NCI-H146 (cell line): ENCODE data around the gene CARS2.
A peak's percentile ranks its signal among the peaks of the same experiment; 100 is the strongest.
"Not testable (repeated sequence)": the region's sequence is repeated elsewhere in the genome, so short reads cannot be mapped to it uniquely, and the experiment has no call there.

Source experiments
- DNase-seq: peaks from one replicate; lab custom pipeline; 2025; lab: John Stamatoyannopoulos, UW

CARS2 gene, protein sequence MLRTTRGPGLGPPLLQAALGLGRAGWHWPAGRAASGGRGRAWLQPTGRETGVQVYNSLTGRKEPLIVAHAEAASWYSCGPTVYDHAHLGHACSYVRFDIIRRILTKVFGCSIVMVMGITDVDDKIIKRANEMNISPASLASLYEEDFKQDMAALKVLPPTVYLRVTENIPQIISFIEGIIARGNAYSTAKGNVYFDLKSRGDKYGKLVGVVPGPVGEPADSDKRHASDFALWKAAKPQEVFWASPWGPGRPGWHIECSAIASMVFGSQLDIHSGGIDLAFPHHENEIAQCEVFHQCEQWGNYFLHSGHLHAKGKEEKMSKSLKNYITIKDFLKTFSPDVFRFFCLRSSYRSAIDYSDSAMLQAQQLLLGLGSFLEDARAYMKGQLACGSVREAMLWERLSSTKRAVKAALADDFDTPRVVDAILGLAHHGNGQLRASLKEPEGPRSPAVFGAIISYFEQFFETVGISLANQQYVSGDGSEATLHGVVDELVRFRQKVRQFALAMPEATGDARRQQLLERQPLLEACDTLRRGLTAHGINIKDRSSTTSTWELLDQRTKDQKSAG

DNA sequence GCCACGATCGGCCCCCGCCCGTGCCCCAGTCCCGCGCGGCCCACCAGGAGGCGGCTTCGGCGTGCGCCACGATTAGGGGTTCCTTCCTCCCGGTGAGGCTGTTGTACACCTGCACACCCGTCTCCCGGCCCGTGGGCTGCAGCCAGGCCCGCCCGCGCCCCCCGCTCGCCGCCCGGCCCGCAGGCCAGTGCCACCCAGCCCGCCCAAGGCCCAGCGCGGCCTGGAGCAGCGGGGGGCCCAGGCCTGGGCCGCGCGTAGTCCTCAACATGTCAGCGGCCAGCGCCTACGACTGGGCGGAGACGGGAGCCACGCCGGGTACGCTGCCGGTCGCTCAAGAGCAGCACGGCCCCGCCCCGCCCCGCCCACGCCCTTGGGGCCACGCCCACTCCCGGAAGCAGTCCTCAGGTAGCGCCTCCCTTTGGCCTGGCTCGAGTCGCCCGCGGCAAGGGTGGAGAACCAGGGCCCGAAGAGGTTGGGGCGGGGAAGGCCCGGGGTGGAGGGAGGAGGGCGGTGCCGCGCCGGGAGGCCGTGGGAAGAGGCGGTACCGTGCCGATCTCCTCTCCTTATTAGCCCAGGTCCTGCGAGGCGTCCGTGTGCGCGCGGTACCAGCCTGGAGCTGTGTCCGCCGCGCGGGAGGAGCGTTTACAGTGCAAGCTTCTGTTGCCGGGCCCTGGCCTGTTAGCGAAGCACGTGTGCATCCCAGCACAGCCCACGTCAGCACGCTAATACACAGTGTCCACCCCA is at the start of gene CARS2:
Gene CARS2 (minus strand): TSS at position 291 of the 744 bp plus-strand sequence. CDS start 23 bp downstream, at position 268.
- peak; percentile 99 for DNase-seq

DNA sequence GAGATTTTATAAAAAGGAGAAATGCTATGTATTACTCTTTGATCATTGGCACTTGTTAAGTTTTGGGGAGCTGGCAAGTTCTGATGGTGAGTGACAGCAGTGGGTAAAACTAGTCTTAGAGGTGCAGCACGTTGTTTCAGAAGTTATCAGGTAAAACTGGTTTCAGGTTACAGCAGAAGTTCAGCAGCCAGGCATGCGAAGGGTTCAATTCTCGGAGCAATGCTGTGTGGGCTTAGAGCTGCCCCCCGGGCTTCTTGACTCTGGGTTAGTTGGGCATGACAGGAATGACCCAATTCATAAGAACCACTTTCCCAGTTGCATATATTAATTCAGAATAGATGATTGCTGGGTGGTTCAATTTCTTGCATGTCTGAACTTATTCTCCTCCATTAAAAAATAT is 42.4 kb upstream of the CARS2 start:
- no peak for DNase-seq

DNA sequence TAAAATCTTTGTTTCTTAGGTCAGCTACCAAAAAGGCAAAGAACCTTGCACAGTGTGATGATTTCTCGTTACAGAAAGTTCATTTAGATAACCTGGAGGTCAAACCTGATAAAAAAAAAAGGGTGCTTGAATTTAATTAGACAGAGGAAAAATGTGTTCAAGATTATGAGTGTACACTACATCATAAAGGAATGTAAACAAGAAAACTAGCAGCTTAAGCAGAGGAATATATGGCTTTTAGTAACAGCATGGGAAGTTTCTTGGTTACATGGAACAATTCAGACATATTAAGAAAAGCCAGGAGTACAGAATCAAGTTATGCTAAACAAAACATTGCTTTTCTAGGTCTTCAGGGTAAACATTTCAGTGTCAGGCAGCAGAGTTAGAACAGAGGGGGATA is 40.5 kb upstream of the CARS2 start:
- DNase-seq = no peak

DNA sequence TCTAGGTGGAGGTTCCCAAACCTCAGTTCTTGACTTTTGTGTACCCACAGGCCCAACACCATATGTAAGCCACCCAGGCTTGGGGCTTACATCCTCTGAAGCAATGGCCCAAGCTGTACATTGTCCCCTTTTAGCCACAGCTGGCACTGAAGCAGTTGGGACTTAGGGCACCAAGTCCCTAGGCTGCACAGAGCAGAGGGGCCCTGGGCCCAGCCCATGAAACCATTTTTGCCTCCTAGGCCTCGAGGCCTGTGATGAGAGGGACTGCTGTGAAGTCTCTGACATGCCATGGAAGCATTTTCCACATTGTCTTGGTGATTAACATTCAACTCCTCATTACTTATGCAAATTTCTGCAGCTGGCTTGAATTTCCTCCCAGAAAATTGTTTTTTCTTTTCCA is 37.8 kb upstream of the CARS2 start:
- DNase-seq = no peak

DNA sequence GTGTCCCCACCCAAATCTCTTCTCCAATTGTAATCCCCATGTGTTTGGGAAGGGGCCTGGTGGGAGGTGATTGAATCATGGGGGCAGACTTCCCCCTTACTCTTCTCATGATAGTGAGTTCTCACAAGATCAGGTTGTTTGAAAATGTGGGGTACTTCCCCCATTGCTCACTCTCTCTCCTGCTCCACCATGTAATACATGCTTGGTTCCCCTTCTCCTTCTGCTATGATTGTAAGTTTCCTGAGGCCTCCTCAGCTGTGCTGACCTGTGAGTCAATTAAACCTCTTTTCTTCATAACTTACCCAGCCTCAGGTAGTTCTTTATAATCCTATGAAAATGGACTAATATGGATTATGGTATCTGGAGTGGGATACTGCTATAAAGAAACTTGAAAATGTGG is 31.6 kb upstream of the CARS2 start:
- no peak for DNase-seq

DNA sequence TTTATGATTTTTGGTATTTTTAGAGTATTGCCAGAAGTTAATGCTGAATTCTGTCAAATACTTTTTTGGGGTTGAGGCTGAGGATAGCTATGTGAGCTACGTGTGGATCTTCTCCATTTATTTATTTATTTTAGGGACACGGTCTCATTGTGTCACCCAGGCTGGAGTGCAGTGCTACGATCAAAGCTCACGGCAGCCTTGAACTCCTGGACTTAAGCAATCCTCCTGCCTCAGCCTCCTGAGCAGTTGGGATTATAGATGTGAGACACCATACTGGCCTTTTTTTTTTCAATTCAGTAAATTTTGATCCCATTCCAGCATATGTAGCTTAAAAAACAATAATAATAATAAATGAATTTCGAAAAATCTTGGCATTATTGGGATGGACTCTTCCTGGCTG is 28.6 kb upstream of the CARS2 start:
- no peak for DNase-seq

DNA sequence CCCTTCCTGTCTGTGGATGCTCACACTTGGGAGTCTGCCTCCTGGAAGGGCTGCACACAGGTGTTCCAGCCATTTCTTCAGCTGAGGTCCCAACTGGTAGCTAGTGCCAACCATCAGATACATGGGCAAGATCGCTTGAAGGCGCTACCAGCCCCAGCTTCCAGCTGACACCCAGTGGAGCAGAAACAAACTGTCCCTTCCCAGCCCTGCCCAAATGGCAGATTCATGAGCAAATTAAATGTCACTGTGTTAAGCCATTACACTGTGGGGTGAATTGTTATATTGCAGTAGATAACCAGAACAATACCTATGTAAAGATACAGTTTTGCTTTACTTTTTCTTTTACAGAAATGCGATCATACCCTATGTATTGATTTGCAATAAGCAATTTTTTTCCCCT is 25.2 kb upstream of the CARS2 start:
- DNase-seq = no peak

DNA sequence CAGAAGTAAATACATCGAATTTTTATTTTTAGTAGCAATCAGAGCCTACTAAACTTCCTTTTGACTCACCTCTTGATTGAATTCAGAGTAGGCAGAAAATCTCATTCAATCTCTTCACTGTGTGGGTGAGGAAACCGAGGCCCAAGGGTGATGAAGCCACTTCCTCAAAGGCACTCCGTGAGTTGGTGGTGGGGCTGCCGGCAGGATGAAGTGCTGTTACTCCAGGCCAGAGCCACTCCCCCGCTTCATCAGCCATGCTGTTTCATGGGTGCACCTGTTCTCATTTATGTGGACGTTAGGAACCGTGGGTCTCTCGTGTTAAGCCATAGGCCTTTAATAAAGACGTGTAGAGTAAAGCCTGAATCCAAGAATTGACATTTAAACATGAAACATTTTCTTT is 20.8 kb upstream of the CARS2 start:
- no peak for DNase-seq

DNA sequence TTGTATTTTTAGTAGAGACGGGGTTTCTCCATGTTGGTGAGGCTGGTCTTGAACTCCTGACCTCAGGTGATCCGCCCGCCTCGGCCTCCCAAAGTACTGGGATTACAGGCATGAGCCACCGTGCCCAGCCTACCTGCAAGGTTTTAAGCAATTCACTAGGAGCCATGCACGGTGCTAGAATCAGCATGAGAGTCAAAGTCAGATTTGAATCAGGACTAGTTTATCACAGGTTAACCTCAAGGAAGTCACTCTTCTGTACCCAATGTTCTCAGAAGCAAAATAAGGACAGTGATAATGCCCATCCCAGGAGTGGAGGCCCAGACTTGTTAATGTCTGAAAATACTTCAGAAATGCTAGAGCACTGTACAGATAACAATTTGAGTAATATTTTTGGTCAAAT is 20.2 kb upstream of the CARS2 start:
- DNase-seq = not testable (repeated sequence)

DNA sequence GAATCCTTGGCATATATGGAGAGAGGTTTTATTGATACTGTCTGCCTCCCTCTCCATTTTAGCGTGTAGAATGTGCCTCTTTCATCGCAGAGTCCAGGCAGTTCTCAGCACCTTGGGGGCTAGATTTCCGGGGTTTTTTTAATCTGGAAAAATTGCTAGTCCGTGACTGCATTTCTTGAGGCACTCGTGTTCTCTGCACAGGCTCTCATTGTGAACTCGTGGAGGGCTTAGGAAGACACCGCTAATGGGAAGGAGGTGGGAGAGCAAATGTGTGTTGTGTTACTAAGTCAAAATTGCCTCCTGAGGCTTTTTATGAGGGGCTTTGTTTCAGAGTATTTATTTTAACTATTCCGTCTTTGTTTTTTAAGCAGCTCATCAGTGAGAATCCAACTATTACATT is 17.7 kb upstream of the CARS2 start:
- no peak for DNase-seq

DNA sequence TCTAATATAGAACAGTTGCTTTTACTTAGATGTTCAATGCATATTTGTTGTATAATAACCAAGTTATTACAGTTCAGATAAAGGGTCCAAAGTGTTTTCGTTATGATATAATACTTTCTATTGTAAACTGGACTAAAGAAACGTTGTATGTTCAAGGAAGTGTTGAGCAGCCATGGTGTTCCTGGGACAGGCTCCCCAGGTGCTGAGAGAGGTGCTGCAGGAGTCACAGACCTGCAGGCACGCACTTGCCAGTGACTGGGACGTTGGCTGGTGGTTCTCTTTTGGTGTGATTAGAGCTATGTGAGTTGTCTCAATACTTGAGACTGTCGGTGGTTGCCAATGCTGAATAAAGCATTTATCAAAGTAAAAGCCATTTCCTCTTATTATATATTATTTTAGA is 17.1 kb upstream of the CARS2 start:
- no peak for DNase-seq

DNA sequence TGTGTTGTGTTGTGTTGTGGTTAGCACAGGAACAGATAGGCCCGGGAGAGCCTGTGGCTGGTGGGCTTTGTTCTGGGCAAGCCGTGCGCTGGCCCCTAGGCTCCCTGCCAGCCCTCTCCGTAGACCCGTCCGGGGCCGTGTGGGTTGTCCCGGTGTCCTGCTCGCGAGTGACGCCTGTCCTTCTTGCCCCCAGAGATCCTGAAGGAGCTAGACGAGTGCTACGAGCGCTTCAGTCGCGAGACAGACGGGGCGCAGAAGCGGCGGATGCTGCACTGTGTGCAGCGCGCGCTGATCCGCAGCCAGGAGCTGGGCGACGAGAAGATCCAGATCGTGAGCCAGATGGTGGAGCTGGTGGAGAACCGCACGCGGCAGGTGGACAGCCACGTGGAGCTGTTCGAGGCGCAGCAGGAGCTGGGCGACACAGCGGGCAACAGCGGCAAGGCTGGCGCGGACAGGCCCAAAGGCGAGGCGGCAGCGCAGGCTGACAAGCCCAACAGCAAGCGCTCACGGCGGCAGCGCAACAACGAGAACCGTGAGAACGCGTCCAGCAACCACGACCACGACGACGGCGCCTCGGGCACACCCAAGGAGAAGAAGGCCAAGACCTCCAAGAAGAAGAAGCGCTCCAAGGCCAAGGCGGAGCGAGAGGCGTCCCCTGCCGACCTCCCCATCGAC is 13.3 kb upstream of the CARS2 start:
- no peak for DNase-seq

DNA sequence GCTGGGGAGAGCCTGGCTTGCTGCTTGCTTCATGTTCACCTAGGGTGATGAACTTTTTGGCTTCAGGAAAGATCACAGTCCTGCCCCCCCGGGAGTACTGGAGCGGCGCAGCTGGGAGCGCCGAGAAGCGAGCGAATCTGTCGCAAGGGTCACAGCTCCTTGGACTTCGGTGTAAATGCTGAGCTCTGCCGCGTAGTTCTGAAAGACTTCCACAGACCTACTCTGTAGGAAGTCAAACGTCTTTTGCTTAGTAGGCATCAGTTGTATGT is 10.3 kb upstream of the CARS2 start:
- peak; percentile 33 for DNase-seq

DNA sequence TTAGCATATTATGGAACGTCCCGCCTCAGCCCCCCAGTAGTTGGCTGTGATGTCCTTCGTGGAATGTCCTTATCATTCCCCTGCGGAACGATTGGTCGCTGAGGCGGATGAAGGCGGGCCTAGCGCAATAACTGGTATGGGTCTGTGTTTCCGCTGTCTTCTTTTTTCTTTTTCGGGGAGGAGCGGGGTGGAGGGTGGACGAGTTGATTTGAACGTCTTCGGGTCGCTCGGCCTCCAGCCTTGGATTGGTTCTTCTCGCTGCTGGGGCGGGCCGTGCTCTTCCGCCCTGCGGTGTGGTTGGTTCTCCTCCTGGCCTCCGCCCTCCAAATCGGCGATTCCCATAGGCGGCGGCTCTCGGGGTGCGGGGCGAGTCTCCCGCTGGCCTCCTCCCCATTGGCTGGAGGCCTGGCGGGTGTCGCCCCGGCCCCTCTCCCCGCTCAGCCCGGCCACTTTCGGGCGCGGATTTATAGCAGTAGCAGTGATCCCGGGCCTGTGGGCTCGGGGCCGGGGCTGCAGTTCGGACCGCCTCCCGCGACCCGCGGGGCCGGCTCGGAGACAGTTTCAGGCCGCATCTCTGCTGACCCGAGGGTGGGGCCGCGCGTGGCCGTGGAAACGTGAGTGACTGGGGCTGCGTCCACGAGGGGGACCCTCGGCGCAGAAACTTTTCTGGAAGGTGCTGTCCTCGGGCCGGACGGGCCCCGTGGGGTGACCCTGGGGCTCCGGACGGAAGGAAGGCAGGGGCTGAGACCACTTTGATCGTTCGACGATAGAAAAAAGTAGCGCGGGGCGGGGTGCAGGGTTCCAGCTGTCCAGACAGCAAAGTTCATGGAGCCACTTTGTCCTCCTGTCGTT is 9.7 kb upstream of the CARS2 start:
- DNase-seq = peak; percentile 100

DNA sequence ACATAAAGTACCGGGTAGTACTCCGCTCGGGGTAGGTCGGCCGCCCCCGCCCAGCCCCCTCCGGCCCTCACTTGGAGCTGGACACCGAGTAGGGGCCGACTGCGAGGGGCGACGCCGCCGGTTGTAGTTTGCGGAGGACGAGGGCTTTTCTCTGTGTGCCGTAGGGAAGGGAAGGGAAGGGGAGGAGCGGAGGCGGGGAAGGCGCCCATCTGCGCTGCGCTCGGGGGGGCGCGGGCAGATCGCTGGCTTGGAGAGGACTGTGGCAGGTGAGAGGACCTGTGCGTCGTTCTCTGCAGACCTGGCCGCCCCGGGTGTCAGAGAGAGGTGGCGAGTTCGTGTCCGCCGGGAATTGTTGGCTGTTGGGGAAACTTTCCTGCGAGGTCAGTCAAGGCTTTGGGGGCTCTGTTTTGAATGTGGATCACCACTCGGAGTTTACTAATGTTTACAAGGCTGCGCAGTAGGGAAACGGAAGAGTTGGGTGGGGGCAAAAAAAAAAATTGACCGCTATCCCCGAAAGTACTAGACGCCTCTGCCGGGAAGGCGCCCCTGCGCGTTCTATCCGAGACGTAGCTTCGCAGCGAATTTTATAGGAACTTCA is 9.0 kb upstream of the CARS2 start:
- DNase-seq = peak; percentile 85

DNA sequence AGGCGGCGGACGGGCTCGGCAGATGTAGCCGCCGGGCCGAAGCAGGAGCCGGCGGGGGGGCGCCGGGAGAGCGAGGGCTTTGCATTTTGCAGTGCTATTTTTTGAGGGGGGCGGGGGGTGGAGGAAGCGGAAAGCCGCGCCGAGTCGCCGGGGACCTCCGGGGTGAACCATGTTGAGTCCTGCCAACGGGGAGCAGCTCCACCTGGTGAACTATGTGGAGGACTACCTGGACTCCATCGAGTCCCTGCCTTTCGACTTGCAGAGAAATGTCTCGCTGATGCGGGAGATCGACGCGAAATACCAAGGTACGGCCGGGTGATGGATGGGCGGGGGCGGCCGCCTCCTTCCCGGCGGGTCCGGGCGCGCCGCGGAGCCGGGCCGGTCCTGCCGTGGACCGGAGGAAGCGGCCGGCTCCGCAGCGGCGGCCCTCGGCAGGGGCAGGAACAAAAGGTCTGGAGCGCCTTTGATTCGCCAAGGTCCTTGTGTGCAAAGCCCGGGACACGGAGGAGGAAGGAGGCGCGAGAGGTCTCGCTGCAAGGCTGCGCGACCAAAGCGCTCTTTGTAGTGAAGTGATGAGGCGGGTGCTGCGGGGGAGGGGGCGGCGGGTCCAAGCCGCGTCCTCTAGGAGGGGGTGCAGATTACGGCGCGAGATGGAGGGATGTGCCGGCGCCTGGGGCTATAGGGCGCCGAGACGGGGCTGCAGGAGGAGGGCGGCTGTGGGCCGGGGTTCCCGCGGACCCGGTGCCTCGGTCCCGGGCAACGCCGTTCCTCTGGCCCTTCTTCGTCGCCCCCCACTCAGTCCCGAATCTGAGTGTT is 8.3 kb upstream of the CARS2 start:
- peak; percentile 76 for DNase-seq

DNA sequence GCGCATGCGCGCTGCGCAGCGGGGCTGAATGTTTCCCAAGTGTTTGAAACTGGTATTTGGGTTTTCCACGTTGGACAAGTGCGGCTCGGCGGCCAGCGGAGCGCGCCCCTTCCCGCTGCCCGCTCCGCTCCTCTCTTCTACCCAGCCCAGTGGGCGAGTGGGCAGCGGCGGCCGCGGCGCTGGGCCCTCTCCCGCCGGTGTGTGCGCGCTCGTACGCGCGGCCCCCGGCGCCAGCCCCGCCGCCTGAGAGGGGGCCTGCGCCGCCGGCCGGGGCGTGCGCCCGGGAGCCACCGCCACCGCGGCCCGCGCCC is 7.7 kb upstream of the CARS2 start, which contains the start of gene ING1:
Gene ING1 (plus strand): TSS at position 59 of the 311 bp plus-strand sequence. CDS start 450 bp downstream, outside the sequence.
- no peak for DNase-seq

DNA sequence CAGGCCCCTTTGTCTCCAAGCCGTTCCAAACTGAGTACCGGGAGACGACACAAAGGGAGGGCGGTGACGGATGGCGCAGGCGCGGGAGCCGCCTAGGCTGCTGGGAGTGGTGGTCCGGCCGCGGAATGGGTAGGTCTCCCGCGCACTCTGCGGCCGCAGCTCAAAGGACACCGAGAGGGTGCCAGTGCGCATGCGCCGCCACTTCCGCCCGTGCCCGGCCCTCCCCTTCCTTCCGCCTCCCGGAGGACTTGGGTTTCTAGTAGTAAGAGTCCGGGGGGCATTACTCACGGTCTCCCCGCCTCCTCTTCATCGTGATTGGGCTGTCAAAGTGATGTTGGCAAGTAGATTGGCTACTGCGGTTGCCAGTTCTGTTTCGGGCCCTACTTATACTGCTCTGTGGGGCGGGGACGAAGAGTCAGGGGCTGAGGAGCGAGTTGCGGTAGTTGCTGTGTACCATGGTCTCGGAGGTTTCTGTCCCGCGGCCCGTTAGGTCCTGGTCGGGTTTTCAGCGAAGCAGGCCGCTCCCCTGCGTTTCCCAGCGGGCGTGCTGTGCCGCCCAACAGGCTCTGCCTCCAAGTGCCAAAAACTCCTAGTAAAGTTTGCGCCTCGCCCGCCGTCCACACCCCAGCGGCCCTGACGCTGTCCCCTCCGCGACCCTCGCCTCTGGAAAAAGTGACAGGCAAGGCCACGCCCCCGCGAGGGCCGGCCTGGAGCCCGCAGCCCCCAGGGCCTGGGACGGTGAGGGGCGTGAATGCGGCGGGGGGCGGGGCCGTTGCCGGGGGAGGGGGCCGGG is 7.1 kb upstream of the CARS2 start:
- peak; percentile 100 for DNase-seq

DNA sequence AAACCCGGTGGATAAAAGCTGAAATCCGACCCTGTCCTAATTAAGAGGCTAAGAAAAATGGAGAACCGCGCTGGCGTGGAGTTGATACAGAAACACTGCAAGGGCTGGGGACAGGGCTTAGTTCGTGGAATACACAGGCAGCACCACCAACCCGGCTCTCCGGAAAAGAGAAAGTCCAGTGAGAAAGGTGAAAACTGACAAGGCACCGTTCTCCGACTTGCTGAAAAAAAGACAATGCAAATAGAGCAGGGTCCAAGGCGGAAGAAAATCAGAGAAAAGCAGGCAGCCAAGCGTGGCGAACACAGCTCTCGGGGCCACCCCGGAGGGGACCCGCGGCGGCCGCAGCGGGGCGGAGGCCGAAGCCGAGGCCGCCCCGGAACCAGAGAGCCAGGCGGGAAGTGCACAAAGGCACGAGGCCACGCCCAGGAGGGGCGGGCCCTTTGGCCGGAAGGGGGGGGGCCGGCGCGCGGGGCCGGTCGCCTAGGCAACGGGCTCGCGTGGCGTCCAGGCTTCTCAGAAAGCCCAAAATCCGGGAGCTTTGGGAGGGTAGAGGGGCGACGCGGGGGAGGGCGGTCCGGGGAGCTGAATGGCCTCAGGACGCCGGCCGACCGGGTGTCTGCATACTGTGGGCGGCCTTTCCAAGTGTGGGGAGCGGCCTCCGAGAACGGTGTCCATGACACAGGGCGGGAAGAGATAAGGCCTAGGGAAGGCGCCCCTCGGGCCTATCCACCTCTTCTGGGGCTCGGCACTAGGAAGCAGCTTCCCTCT is 6.3 kb upstream of the CARS2 start:
- DNase-seq = peak; percentile 94
